Lower lobe of right lung (tissue), 2 donors: ENCODE measurements around the gene PDE7B. TPM values are rescaled to one million over a fixed set of nuclear protein-coding genes. Genes with fewer than 3 reads are reported as not detected.

Experiments
- ATAC-seq, 2 donors: fragments of 200-7000 bp; cut with Tn5 transposase; one replicate each; pipeline ENCODE4 v1.9.1; 2020 to 2022; ENCODE audit warnings: mild to moderate bottlenecking in 2 of 2, moderate library complexity in 2 of 2
- DNase-seq: peaks from one replicate; pipeline ENCODE4 v3.0.0-alpha.2; 2020
- H3K27ac ChIP-seq: fragments of 200-600 bp; one replicate; pipeline ENCODE4 v1.8.0; 2022
- H3K27me3 ChIP-seq: fragments of 200-600 bp; one replicate; pipeline ENCODE4 v1.8.0; 2022; ENCODE audit warnings: low read depth
- H3K36me3 ChIP-seq: fragments of 200-600 bp; one replicate; pipeline ENCODE4 v1.8.0; 2022; ENCODE audit warnings: mild to moderate bottlenecking
- H3K4me1 ChIP-seq: fragments of 200-600 bp; one replicate; pipeline ENCODE4 v1.8.0; 2022
- H3K4me3 ChIP-seq: fragments of 200-600 bp; one replicate; pipeline ENCODE4 v1.8.0; 2022; ENCODE audit warnings: mild to moderate bottlenecking
- H3K9me3 ChIP-seq: fragments of 200-600 bp; one replicate; pipeline ENCODE4 v1.8.0; 2022
- intact Hi-C: fragments of 100-400 bp; cut with DNase I; formaldehyde crosslinking; loops from one replicate; pipeline ENCODE4 v1.11.0; 2022
- total RNA-seq: library from RNA; stranded (reverse); fragmentation: NEBNext Ultra II Directional; extraction: Animal tissue kit (Norgen Biotek cat#: 25700); gene quantifications from one replicate; pipeline ENCODE4 v1.2.1, GENCODE V29; 2021
- TF ChIP-seq, protein P1 (sequence below): fragments of 200-600 bp; IDR thresholded peaks from one replicate; pipeline ENCODE4 v1.8.0; 2022; ENCODE audit warnings: antibody characterized with exemption, mild to moderate bottlenecking
- donor health status: DM: no; HTN: yes; CAD: no; lungs with severe emphysema.

PDE7B gene
- total RNA-seq, 1 donor from 2014 or later = 2.2 TPM

DNA sequence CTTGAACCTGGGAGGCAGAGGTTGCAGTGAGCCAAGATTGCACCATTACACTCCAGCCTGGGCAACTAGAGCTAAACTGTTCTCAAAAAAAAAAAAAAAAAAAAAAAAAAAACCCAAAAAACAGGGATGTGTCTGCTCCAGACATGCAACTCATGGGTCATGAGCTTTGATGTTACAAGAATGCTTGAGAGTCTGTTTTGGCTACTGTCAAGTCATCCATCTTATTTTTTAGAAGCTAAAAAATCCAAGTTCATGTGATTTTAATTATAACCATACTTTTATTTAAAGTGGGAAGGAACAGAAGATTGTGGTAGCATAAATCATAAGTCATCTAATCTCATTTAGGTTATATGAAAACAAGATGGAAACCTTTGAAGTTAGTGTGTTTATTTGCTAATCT, 120.6 kb downstream of the PDE7B start:
- DNase-seq (no peak), ATAC-seq (no peak)
- Histone ChIP-seq H3K27ac (no peak overlapping the region), H3K9me3 (no peaks in the 10 kb centered on the region), H3K27me3 (no peaks in the 10 kb centered on the region), H3K36me3 (no peaks in the 10 kb centered on the region), H3K4me1 (no peaks in the 10 kb centered on the region), H3K4me3 (no peak overlapping the region)
- intact Hi-C loops = no loop called here
- TF ChIP-seq, protein P1, sequence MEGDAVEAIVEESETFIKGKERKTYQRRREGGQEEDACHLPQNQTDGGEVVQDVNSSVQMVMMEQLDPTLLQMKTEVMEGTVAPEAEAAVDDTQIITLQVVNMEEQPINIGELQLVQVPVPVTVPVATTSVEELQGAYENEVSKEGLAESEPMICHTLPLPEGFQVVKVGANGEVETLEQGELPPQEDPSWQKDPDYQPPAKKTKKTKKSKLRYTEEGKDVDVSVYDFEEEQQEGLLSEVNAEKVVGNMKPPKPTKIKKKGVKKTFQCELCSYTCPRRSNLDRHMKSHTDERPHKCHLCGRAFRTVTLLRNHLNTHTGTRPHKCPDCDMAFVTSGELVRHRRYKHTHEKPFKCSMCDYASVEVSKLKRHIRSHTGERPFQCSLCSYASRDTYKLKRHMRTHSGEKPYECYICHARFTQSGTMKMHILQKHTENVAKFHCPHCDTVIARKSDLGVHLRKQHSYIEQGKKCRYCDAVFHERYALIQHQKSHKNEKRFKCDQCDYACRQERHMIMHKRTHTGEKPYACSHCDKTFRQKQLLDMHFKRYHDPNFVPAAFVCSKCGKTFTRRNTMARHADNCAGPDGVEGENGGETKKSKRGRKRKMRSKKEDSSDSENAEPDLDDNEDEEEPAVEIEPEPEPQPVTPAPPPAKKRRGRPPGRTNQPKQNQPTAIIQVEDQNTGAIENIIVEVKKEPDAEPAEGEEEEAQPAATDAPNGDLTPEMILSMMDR = no peak

DNA sequence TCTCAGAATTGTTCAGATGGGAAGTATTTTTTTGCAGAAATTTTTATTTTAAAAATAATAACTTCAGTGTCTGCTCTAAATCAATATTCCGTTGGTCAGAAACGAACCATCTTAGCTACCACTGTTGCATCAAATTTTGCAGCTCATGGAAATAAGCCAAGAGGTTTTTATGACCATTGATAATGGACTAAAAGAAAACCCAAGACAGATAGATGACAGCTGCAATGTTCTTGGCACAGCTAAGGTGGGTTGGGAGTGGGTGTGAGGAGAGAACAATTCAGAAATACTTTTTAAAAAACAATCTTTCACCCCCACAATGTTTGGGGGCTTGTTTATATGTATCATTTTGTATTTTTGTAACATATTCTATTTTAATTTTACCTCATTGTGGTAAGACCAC, 121.1 kb downstream of the PDE7B start:
- no peak overlapping the region for H3K4me3 ChIP-seq
- H3K9me3 ChIP-seq = no peaks in the 10 kb centered on the region
- no peaks in the 10 kb centered on the region for H3K36me3 ChIP-seq
- intact Hi-C loops = no loop called here
- no peak for ATAC-seq
- no peak for DNase-seq
- H3K27me3 ChIP-seq = no peaks in the 10 kb centered on the region
- H3K4me1 ChIP-seq = no peaks in the 10 kb centered on the region
- no peak overlapping the region for H3K27ac ChIP-seq
- TF ChIP-seq, protein P1 = no peak

DNA sequence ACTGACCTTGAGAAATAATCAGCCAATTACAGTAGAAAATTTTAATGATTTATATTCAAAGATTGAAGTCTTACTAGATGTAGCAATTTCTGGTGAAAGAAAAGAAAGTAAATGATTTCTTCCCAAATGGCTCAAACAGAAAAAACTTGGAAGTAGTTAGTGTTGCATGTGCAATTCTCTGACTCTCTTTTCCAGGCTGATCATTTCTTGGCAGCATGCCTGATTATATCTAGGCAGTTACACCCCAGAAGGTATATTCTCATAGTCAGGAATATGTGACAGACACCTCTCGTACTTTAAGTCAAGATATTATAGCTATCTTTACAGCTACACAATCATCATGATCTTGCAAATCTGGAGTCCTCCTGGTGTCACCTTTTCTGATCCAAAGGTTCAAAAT, 122.9 kb downstream of the PDE7B start:
- H3K4me3 ChIP-seq = no peak overlapping the region
- no peaks in the 10 kb centered on the region for H3K36me3 ChIP-seq
- H3K9me3 ChIP-seq = no peaks in the 10 kb centered on the region
- no peaks in the 10 kb centered on the region for H3K27me3 ChIP-seq
- intact Hi-C loops = no loop called here
- H3K27ac ChIP-seq = no peak overlapping the region
- H3K4me1 ChIP-seq = no peaks in the 10 kb centered on the region
- TF ChIP-seq, protein P1 = no peak
- DNase-seq (no peak), ATAC-seq (no peak)

DNA sequence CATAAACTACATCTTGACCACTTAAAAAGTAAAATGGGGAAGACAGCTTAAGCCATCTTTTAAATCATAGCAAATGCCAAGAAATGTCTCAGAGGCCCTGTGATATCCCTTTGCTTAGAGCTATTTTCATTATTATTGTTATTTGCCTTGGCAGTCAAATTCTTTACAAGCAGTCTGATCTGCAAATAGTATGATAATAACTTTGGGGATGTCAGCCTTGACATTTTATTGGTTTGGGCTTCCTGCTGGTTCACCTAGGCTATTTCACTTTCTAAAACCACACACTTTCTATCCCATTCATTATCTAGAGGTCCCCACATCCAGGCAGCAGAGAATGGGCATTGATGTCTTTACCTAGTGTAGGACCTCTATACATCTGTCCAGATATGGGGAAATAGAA, 125.1 kb downstream of the PDE7B start:
- DNase-seq = no peak
- Histone ChIP-seq H3K4me3 (no peak overlapping the region), H3K36me3 (no peaks in the 10 kb centered on the region), H3K27ac (no peak overlapping the region), H3K27me3 (no peaks in the 10 kb centered on the region), H3K9me3 (no peaks in the 10 kb centered on the region), H3K4me1 (no peaks in the 10 kb centered on the region)
- TF ChIP-seq, protein P1 = no peak
- no peak for ATAC-seq
- intact Hi-C loops = no loop called here

DNA sequence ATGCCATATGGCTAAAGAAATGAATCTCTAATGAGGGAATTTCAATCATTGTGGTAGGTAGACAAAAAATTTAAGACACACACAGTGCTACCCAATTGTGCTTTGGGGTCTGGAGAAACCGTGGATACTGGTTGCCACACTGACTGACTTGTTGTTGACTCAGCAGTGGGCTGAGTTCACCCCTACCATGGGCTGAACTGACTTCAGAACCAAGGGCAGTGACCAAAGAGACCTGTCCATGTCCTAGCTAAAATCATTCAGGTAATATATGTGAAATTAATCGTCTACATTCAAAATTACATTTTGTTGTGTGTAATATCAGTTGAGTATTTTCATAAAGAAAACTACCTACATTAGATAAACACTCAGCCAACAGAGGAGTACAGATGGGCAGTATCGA, 131.6 kb downstream of the PDE7B start:
- Histone ChIP-seq H3K27me3 (no peaks in the 10 kb centered on the region), H3K27ac (no peak overlapping the region), H3K36me3 (no peaks in the 10 kb centered on the region), H3K4me3 (no peak overlapping the region), H3K9me3 (no peaks in the 10 kb centered on the region), H3K4me1 (no peaks in the 10 kb centered on the region)
- TF ChIP-seq, protein P1 = no peak
- DNase-seq = no peak
- intact Hi-C loops = no loop called here
- no peak for ATAC-seq
